ENCODE data around the gene CCDC85C.

- TF ChIP-seq EZH2phosphoT487 (IDR thresholded peaks at IDR 0.05; ENCODE audit: borderline replicate concordance), result no peak
- no peak for TF ChIP-seq CTCF (IDR thresholded peaks at IDR 0.05 in 2 of 3, conservative IDR thresholded peaks at IDR 0.05 in 1 of 3; ENCODE audit: borderline replicate concordance in 1 of 3, insufficient read depth in 1 of 3, low read depth in 2 of 3, low read length in 2 of 3)
- TF ChIP-seq POLR2AphosphoS5 (IDR thresholded peaks at IDR 0.05; ENCODE audit: low read depth, low read length), result no peak
- no peak for TF ChIP-seq SP1 (IDR thresholded peaks at IDR 0.05; ENCODE audit: low read depth)
Measured at GRCh38 chr14:99592394-99592793, 11.6 kb downstream of the CCDC85C start.

All from HCT116 (cell line).